ENCODE data around the gene STARD8.
A peak's percentile ranks its signal among the peaks of the same experiment; 100 is the strongest.

Gene STARD8

GRCh38 chrX:68710870-68711576 lies 63.6 kb downstream of the STARD8 start:
- DNase-seq (ENCODE audit: low spot score): peak; percentile 68
- TF ChIP-seq CTCF (IDR thresholded peaks at IDR 0.05; ENCODE audit: extremely low read depth, insufficient read depth, missing control alignments): peak; percentile 66

GRCh38 chrX:68711845-68712244 lies 64.4 kb downstream of the STARD8 start:
- no peak for DNase-seq (ENCODE audit: low spot score)
- in situ Hi-C loops (cut with MboI; ENCODE audit: low pct_unique_long_range_greater_than_20kb, low sequenced_read_pairs, unreplicated experiment): loop anchor here (25.0 kb wide), 1 partner anchor 200 kb away; no protein-coding TSS in a partner anchor
- TF ChIP-seq CTCF (IDR thresholded peaks at IDR 0.05; ENCODE audit: extremely low read depth, insufficient read depth, missing control alignments): no peak

More at GRCh38 chrX:68710870-68711576, 63.6 kb downstream of the STARD8 start:
- in situ Hi-C loops (cut with MboI; ENCODE audit: low pct_unique_long_range_greater_than_20kb, low sequenced_read_pairs, unreplicated experiment): loop anchor here (25.0 kb wide), 1 partner anchor 199 kb away; no protein-coding TSS in a partner anchor

GRCh38 chrX:68714856-68715255 lies 67.4 kb downstream of the STARD8 start:
- no peak for DNase-seq (ENCODE audit: low spot score)
- in situ Hi-C loops (cut with MboI; ENCODE audit: low pct_unique_long_range_greater_than_20kb, low sequenced_read_pairs, unreplicated experiment): loop anchor here (25.0 kb wide), 1 partner anchor 203 kb away; no protein-coding TSS in a partner anchor
- no peak for TF ChIP-seq CTCF (IDR thresholded peaks at IDR 0.05; ENCODE audit: extremely low read depth, insufficient read depth, missing control alignments)

GRCh38 chrX:68717196-68717595 lies 69.7 kb downstream of the STARD8 start:
- no peak for TF ChIP-seq CTCF (IDR thresholded peaks at IDR 0.05; ENCODE audit: extremely low read depth, insufficient read depth, missing control alignments)
- in situ Hi-C loops (cut with MboI; ENCODE audit: low pct_unique_long_range_greater_than_20kb, low sequenced_read_pairs, unreplicated experiment): loop anchor here (25.0 kb wide), 1 partner anchor 205 kb away; no protein-coding TSS in a partner anchor

GRCh38 chrX:68717663-68718442 lies 70.4 kb downstream of the STARD8 start:
- in situ Hi-C loops (cut with MboI; ENCODE audit: low pct_unique_long_range_greater_than_20kb, low sequenced_read_pairs, unreplicated experiment): loop anchor here (25.0 kb wide), 1 partner anchor 206 kb away; no protein-coding TSS in a partner anchor
- no peak for TF ChIP-seq CTCF (IDR thresholded peaks at IDR 0.05; ENCODE audit: extremely low read depth, insufficient read depth, missing control alignments)
- DNase-seq (ENCODE audit: low spot score): no peak

More at GRCh38 chrX:68717196-68717595, 69.7 kb downstream of the STARD8 start:
- DNase-seq (ENCODE audit: low spot score): no peak

- TF ChIP-seq CTCF (IDR thresholded peaks at IDR 0.05; ENCODE audit: extremely low read depth, insufficient read depth, missing control alignments): no peak
- no peak for DNase-seq (ENCODE audit: low spot score)
- in situ Hi-C loops (cut with MboI; ENCODE audit: low pct_unique_long_range_greater_than_20kb, low sequenced_read_pairs, unreplicated experiment): loop anchor here (25.0 kb wide), 1 partner anchor 206 kb away; no protein-coding TSS in a partner anchor
Measured at GRCh38 chrX:68718443-68718820, 71.0 kb downstream of the STARD8 start.
